ENCODE results near the gene SMARCD1.

SMARCD1 gene

DNA sequence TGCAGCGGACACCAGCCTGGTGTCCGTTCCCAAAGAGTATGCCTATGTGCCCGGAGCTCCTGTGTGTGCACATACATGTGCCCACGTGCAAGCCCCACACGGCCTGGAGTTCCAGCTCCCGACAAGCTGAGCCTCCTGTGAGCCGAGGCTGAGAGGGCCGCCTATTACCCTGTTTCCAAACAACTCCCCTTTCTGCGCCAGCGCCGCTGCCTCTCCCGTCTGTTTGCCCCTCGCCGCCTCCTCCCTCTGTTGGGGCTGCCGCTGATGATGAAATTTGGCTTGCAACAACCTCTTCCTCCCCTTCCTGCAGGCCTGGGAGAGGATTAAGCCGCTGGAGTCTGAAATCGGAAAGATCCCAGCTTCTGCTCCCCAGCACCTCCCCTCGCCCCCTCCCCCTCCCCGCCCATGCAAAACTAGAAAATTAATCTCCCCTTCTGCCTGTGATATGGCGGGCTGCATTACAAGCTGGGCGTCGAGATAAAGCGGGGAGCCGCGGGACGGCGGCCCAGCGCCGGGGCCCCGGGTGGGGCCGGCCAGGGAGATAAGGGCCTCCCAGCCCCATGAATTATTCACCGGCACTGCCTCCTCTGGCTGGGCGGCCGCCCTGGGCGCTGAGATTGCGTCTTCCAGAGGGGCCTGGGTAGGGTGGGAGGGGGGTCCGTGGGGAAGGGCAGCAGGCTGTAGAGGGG, 34.6 kb upstream of the SMARCD1 start:
- TF ChIP-seq FOXP2 (optimal IDR thresholded peaks at IDR 0.05; ENCODE audit: borderline replicate concordance, extremely low read depth, extremely low read length, insufficient read depth) (no peak), REST (IDR thresholded peaks at IDR 0.05; ENCODE audit: insufficient read depth in 1 of 2, low read depth in 2 of 2, low read length in 2 of 2) (no peak), SIN3A (IDR thresholded peaks at IDR 0.05; ENCODE audit: borderline replicate concordance, insufficient read depth, low read length) (no peak), POLR2AphosphoS5 (IDR thresholded peaks at IDR 0.05; ENCODE audit: low read depth, low read length) (no peak), TAF1 (IDR thresholded peaks at IDR 0.05; ENCODE audit: borderline replicate concordance, insufficient read depth, low read length) (no peak)

- TF ChIP-seq TAF1 (IDR thresholded peaks at IDR 0.05; ENCODE audit: borderline replicate concordance, insufficient read depth, low read length) (no peak), REST (IDR thresholded peaks at IDR 0.05; ENCODE audit: insufficient read depth in 1 of 2, low read depth in 2 of 2, low read length in 2 of 2) (no peak), POLR2AphosphoS5 (IDR thresholded peaks at IDR 0.05; ENCODE audit: low read depth, low read length) (no peak), SIN3A (IDR thresholded peaks at IDR 0.05; ENCODE audit: borderline replicate concordance, insufficient read depth, low read length) (no peak), FOXP2 (optimal IDR thresholded peaks at IDR 0.05; ENCODE audit: borderline replicate concordance, extremely low read depth, extremely low read length, insufficient read depth) (no peak)
Measured at GRCh38 chr12:50051101-50051806, 33.9 kb upstream of the SMARCD1 start.

DNA sequence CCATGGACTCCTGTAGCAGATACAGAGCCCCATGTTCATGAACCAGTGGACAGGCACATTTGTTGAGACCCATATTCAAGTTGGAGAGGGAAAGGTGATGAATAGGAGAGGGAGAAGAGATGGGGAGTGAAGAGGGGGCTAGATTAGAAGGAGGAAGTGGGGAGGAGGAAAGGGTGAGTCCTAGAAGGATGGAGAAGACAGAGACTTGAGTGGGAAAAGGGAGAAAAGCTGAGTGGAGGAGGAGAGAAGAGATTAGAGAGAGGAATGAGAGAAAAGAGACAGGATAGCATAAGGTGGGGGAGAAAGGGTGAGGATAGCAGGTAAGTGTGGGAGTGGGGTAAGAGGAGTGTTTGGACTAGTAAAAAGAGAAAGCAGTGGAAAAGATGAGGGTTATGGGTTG, 32.6 kb upstream of the SMARCD1 start:
- TF ChIP-seq SIN3A (IDR thresholded peaks at IDR 0.05; ENCODE audit: borderline replicate concordance, insufficient read depth, low read length) (no peak), TAF1 (IDR thresholded peaks at IDR 0.05; ENCODE audit: borderline replicate concordance, insufficient read depth, low read length) (no peak), POLR2AphosphoS5 (IDR thresholded peaks at IDR 0.05; ENCODE audit: low read depth, low read length) (no peak), REST (IDR thresholded peaks at IDR 0.05; ENCODE audit: insufficient read depth in 1 of 2, low read depth in 2 of 2, low read length in 2 of 2) (no peak), FOXP2 (optimal IDR thresholded peaks at IDR 0.05; ENCODE audit: borderline replicate concordance, extremely low read depth, extremely low read length, insufficient read depth) (no peak)

- TF ChIP-seq SIN3A (IDR thresholded peaks at IDR 0.05; ENCODE audit: borderline replicate concordance, insufficient read depth, low read length) (no peak), POLR2AphosphoS5 (IDR thresholded peaks at IDR 0.05; ENCODE audit: low read depth, low read length) (no peak), TAF1 (IDR thresholded peaks at IDR 0.05; ENCODE audit: borderline replicate concordance, insufficient read depth, low read length) (no peak), FOXP2 (optimal IDR thresholded peaks at IDR 0.05; ENCODE audit: borderline replicate concordance, extremely low read depth, extremely low read length, insufficient read depth) (no peak), REST (IDR thresholded peaks at IDR 0.05; ENCODE audit: insufficient read depth in 1 of 2, low read depth in 2 of 2, low read length in 2 of 2) (no peak)
Measured at GRCh38 chr12:50052964-50053363, 32.2 kb upstream of the SMARCD1 start.

Measured in PFSK-1 (cell line).